ENCODE data around the gene LIMK1. TPM values are rescaled to one million over a fixed set of nuclear protein-coding genes. Genes with fewer than 3 reads are reported as not detected.

Gene LIMK1
- polyA plus RNA-seq, 4 donors = 21.8 to 25.6 (median 23.5) TPM

DNA sequence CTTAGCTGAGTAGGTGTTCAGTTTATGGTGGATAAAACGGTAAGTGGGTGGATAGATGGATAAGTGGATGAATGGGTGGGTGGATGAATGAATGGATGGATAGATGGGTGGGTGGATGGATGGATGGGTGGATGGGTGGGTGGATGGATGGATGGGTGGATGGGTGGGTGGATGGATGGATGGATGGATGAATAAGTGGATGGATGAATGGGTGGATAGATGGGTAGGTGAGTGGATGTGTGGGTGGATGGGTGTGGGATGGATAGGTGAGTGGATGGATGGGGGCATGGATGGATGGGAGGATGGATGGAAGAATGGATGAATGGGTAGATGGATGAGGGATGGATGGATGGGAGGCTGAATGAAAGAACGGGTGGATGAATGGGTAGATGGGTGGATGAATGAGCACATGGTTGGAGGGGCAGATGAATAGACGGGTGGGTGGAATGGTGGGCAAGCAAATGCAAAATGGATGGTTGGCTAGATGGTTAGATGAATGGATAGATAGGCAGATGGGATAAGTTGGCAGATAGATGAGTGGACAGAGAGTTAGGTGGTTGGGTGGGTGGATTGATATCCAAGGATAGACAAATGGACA is 29.9 kb upstream of the LIMK1 start:
- DNase-seq (ENCODE audit: low read depth in 4 of 4, low spot score in 3 of 4) = no peak

DNA sequence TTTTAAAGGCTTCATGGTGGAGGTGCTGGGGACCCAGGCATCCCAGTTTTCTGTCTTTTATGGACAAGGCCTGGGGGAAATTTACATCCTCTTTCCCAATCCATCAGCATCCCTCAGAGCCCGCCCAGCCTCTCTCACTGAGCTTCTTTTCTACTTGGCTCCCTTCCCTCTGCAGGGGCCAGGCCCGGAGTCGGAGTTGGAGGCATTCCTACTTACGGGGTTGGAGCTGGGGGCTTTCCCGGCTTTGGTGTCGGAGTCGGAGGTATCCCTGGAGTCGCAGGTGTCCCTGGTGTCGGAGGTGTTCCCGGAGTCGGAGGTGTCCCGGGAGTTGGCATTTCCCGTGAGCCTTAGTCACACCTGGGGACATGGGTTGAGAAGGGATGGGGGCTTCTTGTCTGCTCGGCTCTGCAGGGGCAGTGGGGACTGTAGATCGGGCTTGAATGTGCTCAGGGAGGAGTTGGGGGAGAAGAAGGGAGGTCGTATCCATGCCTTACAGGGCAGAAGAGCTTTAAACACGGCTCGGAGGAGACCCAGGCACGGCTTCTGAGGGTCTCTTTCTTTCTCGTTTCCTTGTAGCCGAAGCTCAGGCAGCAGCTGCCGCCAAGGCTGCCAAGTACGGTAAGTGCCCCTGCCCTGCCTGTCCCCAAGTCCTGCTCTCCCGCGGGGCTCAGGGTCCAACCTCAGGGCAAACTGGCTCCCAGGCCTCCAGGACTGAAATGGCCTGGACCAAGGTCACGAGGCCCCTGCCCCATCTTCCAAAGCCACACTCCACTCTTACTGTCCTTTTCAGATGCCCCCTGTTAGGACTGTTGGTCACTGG is 27.3 kb upstream of the LIMK1 start:
- DNase-seq (ENCODE audit: low read depth in 4 of 4, low spot score in 3 of 4) = no peak

DNA sequence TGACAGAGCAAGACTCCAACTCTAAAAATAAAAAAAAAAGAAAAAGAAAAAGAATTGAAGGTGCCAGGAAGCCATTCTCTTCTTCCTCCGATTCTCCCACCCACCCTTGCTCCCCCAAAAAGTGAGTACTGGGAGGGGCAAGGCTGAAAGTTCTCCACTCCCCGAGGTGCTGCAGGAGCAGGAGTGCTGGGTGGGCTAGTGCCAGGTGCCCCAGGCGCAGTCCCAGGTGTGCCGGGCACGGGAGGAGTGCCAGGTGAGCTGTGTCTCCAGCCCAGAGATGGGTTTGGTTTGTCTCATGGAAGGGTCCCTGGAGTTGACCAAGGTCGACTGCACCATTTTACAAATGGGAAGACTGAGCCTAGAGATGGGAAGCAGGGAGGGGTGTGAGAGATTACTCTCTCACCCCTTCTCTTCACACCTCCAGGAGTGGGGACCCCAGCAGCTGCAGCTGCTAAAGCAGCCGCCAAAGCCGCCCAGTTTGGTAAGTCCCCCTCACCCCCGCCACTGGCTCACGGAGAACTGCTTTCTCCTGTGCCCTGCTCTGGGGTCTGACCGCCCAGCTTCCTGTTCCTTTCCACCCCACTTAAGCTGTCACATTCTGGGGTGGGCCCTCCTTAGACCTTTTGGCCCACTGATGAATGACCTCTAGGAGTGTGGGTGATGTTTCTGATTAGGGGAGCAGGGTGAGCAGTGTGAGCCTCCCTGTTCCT is 26.2 kb upstream of the LIMK1 start:
- no peak for DNase-seq (ENCODE audit: low read depth in 4 of 4, low spot score in 3 of 4)

DNA sequence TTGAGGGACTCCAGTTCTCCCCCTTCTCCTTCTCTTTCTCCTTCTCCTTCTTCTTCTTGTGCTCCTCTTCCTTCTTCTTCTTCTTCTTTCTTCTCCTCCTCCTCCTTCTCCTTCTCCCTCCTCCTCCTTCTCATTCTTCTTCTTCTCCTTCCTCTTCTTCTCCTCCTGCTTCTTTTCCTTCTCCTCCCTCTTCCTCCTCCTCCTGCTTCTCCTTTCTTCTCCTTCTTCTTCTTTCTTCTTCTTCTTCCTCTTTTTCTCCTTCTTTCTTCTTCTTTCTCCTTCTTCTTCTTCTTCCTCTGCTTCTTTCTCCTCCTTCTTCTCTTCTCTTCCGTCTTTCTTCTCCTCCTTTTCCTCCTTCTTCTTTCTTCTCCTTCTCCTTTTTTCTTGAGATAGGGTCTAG is 25.6 kb upstream of the LIMK1 start:
- no peak for DNase-seq (ENCODE audit: low read depth in 4 of 4, low spot score in 3 of 4)

DNA sequence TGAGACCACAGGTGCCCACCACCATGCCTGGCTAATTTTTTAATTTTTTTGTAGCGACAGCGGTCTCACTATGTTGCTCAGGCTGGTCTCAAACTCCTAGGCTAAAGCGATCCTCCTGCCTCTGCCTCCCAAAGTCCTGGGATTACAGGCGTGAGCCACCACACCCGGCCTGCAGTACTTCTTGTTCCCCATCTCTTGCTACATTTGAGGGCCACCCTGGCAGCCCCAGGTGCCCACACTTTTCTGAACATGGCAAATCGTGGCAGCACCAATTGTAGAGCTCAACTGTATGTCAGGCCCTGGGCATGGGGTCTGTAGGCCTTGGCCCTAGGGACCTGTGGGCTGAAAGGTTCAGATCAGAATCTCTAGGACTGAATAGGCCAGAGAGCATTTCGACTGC is 25.1 kb upstream of the LIMK1 start:
- no peak for DNase-seq (ENCODE audit: low read depth in 4 of 4, low spot score in 3 of 4)

DNA sequence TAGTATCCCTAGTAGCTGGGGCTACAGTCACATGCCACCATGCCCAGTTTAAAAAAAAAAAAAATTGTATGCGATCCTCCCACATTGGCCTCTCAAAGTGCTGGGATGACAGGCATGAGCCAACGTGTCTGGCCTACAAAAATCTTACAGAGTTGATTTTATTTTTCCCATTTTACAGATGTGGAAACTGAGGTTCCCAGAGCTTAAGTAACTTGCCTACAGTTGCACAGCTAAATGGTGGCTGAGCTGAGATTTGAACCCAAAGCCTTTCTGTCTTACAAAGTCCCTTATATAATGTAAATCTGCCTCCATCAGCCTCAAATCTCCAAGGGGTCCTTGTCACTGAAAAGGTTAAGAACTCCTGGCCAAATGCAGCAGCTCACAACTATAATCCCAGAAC is 24.6 kb upstream of the LIMK1 start:
- DNase-seq (ENCODE audit: low read depth in 4 of 4, low spot score in 3 of 4) = no peak

DNA sequence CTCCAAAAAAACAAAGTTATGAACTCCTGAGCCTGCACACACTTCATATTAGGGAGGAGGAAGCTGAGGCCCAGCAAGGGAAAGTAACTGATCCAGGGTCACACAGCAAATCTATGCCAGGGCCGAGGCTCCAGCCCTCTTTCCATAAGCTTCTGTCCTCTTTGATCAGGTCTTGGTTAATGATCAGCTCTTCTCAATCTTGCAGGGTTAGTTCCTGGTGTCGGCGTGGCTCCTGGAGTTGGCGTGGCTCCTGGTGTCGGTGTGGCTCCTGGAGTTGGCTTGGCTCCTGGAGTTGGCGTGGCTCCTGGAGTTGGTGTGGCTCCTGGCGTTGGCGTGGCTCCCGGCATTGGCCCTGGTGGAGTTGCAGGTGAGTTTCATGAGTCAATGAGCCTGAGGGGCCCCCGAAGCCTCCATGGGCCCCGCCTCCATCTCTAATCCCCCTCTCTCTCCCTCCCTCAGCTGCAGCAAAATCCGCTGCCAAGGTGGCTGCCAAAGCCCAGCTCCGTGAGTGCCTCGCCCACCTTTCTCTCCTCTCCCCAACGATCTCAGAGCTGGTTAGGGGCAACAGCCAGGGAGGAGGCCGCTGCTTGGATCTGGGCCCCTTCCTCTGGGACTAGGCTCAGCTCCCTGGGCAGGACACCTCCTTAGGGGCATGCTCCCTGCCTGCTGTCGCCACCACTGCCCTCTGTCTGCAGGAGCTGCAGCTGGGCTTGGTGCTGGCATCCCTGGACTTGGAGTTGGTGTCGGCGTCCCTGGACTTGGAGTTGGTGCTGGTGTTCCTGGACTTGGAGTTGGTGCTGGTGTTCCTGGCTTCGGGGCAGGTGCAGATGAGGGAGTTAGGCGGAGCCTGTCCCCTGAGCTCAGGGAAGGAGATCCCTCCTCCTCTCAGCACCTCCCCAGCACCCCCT is 23.7 kb upstream of the LIMK1 start:
- no peak for DNase-seq (ENCODE audit: low read depth in 4 of 4, low spot score in 3 of 4)

DNA sequence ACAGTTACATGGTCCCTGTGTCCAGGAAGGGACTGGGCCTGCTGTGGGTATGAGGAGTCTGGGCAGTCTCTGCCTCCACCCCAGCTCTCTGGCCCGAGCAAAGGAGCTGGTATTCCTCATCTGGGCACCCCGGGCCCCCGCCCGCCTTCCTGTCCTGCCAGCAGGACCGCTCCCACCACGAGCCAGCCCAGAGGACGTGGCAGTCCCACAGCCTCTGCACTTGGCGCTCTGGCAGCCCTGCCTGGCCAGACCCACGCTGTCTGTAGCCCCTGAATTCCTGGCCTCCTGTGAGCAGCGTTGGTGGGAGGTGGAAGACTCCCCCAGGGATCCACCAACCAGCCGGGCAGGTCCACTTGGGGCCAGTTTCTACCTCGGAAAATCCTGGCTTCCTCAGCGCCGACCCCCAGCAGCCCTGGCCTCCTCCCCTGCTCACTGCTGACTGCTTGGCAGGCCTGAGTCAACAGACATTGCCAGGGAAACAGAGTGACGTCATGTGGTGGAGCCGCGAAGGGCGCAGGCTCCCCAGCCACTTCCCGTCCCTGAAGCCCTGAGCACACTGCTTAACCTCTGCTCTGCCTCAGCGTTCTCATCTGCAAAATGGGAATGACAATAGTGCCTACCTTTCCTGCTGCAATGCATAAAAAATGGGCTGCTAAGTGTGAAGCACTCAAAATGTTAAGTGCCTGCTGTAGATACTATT is 21.6 kb upstream of the LIMK1 start:
- no peak for DNase-seq (ENCODE audit: low read depth in 4 of 4, low spot score in 3 of 4)

DNA sequence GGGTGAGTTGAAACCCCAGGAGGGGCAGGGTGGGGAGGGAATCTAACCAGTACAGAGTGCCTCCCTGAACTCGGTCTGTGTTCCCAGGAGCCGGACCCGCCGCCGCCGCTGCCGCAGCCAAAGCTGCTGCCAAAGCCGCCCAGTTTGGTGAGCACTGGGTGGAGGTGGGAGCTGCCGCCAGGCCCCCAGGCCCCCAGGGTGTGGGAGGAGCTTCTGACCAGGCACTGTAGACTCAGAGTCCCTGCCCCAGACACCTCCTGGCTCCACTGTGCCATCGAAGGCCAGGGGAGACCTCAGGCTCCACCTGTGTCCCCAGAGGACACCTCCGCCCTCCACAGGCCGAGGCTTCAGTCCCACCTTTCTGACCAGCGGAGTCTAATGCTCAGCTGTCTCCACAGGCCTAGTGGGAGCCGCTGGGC is 20.4 kb upstream of the LIMK1 start:
- DNase-seq (ENCODE audit: low read depth in 4 of 4, low spot score in 3 of 4) = no peak

DNA sequence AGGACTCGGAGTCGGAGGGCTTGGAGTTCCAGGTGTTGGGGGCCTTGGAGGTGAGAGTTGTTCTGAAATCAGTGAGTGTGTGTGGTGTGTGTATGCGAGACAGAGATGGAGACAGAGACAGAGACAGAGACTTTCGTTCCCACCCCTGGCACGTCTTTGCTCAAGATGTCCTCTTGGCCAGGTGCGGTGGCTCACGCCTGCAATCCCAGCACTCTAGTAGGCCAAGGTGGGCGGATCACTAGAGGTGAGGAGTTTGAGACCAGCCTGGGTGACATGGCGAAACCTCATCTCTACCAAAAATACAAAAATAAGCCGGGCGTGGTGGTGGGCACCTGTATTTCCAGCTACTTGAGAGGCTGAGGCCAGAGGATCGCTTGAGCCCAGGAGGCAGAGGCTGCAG is 20.0 kb upstream of the LIMK1 start:
- no peak for DNase-seq (ENCODE audit: low read depth in 4 of 4, low spot score in 3 of 4)

DNA sequence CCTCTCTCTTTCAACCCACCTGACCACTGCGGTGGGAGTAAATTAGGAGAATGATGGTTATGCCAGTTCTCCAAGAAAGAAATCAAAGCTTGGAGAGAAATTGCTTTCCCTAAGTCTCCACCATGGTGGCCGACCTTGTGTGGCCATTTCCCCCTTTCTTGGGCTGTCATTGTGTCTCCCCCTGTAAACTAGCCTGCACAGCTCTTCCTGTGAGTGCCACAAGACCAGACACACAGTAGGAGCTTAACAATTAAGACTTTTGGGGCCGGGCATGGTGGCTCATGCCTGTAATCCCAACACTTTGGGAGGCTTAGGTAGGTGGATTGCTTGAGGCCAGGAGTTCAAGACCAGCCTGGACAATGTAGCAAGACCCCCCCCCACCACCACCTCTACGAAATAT is 18.9 kb upstream of the LIMK1 start:
- DNase-seq (ENCODE audit: low read depth in 4 of 4, low spot score in 3 of 4) = no peak

DNA sequence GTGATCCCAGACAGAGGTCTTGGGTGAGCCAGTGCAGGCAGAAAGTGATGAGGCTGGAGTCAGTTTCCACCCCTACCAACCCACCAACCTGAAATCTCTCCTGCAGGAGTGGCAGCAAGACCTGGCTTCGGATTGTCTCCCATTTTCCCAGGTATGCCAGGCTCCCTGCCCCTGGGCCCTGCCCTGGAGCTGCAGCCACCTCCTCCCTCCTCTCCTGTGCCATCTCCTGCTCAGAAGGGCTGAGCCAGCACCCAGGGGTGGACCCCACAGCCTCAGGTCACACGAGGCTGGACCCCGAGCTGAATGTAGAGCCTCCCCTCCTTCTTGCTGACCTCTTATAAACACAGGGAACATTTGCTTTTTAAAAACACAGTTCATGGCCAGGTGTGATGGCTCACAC is 17.0 kb upstream of the LIMK1 start:
- no peak for DNase-seq (ENCODE audit: low read depth in 4 of 4, low spot score in 3 of 4)

DNA sequence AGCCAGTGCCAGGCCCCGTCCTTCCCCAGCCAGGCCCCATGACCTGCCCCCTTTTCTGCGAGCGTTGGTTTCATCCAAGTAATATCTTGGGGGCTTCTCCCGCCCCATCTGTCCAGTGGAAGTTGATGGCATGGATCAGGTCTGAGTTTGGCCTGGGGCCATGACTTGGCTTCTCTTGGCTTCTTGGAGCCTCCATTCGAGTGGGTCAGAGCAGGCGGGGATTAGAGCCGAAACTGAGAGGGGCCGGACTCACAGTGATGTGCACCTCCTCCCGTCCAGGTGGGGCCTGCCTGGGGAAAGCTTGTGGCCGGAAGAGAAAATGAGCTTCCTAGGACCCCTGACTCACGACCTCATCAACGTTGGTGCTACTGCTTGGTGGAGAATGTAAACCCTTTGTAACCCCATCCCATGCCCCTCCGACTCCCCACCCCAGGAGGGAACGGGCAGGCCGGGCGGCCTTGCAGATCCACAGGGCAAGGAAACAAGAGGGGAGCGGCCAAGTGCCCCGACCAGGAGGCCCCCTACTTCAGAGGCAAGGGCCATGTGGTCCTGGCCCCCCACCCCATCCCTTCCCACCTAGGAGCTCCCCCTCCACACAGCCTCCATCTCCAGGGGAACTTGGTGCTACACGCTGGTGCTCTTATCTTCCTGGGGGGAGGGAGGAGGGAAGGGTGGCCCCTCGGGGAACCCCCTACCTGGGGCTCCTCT is 15.1 kb upstream of the LIMK1 start:
- no peak for DNase-seq (ENCODE audit: low read depth in 4 of 4, low spot score in 3 of 4)

DNA sequence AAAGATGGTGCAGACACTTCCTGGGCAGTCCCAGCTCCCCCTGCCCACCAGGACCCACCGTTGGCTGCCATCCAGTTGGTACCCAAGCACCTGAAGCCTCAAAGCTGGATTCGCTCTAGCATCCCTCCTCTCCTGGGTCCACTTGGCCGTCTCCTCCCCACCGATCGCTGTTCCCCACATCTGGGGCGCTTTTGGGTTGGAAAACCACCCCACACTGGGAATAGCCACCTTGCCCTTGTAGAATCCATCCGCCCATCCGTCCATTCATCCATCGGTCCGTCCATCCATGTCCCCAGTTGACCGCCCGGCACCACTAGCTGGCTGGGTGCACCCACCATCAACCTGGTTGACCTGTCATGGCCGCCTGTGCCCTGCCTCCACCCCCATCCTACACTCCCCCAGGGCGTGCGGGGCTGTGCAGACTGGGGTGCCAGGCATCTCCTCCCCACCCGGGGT is 14.5 kb upstream of the LIMK1 start:
- no peak for DNase-seq (ENCODE audit: low read depth in 4 of 4, low spot score in 3 of 4)

DNA sequence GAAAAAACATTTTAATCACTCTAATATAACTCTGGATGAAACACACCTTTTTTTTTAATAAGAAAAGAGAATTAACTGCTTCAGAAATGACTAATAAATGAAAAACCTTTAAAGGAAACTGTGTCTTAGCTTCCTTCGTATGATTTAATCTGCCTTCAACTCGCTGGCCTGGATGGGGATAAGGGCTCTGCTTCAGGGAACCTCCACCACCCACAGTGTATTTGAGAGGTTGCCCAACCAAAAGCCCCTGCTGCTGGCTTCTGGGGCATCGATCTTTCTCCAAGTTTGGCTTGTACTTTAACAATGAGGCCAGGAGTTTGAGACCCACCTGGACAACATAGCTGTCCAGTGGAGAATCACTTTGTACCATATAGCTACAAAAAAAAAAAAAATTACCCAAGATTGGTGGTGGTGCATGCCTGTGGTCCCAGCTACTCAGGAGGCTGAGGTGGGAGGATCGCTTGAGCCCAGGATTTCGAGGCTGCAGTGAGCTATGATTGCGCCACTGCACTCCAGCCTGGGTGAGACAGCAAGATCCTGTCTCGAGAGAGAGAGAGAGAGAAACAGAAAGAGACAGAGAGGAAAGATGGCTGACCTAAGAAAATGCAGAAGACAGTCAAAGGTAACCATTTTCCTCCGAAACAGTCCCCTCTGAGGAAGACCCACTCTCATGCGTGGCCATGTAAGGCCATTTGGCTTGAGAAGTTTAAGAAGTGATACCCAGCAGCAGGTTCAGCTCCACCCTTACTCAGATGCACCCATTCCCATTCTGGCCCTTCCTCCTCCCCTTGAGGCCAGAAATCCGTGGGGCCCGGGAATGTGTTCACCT is 13.6 kb upstream of the LIMK1 start:
- DNase-seq (ENCODE audit: low read depth in 4 of 4, low spot score in 3 of 4) = no peak

DNA sequence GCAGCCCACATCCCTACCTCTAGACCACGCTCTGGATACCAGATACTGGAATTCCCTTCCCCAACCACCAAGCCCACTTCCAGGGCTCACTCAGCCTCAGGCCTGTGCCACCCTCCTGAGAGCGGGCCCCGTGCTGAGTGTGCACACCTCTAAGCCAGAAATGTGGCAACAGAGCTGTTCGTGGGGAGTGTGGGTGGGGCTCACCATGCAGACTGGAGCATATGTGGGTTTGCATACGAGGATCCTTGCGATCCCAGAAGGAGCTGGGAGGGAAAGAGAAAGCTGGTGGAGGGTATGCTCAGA is 13.0 kb upstream of the LIMK1 start:
- DNase-seq (ENCODE audit: low read depth in 4 of 4, low spot score in 3 of 4) = no peak

DNA sequence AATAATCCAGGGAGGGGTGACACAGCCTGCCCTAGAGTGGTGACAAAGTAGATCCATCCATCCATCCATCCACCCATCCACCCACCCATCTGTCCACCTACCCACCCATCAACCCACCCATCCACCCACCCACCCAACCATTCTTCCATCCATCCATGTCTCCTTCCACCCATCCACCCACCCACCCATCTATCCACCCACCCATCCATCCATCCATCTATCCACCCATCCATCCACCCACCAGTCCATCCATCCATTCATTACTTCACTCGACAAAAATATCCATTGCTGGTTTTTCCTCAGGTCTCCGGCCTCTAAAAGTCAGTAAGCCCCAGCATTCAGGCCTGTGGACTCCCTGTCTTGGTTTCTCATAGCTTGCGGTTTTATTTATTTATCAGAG is 12.5 kb upstream of the LIMK1 start:
- no peak for DNase-seq (ENCODE audit: low read depth in 4 of 4, low spot score in 3 of 4)

DNA sequence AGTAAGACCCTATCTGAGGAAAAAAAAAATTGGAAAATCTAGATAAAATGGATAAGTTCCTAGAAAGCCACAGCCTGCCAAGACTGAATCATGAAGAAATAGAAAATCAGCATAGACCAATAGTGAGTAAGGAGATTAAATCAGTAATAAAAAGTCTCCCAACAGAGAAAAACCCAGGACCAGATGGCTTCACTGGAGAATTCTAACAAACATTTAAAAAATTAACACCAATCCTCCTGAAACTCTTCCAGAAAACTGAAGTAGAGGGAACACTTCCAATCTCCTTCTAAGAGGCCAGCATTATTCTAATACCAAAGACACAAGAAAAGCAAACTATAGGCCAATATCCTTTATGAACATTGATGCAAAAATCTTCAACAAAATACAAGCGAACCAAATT is 8.8 kb upstream of the LIMK1 start:
- DNase-seq (ENCODE audit: low read depth in 4 of 4, low spot score in 3 of 4) = no peak

DNA sequence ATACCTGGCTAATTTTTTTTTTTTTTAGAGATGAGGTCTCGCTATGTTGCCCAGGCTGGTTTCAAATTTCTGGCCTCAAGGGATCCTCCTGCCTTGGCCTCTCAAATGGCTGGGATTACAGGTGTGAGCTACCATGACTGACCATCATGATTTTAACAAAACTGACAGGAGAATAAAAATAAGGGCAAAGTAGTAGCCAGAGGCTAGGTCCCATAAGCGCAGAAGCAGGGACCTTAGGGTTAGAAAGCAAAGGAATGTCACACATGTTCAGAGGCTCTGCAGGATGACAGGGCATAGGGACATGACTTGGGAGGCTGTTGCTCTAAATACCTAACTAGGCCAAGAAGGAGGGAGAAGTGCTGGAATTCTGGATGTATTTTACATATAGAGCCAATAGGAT is 5.1 kb upstream of the LIMK1 start:
- no peak for DNase-seq (ENCODE audit: low read depth in 4 of 4, low spot score in 3 of 4)

Data from right renal pelvis (tissue), 4 donors.